AG09309 (cell line): ENCODE results near the gene EEF1A2.

Source experiments
- DNase-seq: peaks from one replicate; pipeline ENCODE4 v3.0.0-alpha.2; 2010; ENCODE audit warnings: low read depth
- H3K4me3 ChIP-seq: 2 replicates; pipeline ENCODE4 v1.5.1; 2011; ENCODE audit warnings: mild to moderate bottlenecking, low read depth, low read length, moderate library complexity; ENCODE audit not compliant: control insufficient read depth
- TF ChIP-seq, protein P1 (sequence below): IDR thresholded peaks from 2 replicates; pipeline ENCODE4 v1.5.1; 2011; ENCODE audit warnings: mild to moderate bottlenecking, low read depth, low read length, inconsistent platforms; ENCODE audit not compliant: insufficient read depth, control insufficient read depth; ENCODE audit errors: missing control alignments

Gene EEF1A2

DNA sequence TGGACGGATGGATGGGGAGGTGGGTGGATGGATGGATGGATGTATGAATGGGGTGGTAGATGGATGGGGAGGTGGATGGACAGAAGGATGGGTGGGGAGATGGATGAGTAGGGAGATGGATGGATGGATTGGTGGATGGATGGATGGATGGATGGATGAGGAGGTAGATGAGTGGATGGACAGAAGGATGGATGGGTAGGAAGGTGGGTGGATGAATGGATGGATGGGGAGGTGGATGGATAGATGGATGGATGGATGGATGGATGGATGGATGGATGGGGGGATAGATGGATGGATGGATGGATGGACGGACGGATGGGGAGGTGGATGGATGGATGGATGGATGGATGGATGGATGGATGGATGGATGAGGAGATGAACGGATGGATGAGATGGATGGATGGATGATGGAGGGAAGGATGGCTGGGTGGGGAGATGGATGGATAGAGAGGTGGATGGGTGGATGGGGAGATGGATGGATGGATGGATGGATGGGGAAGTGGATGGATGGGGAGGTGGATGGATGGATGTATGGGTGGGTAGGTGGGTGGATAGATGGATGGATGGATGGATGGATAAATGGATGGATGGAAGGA, 7.2 kb downstream of the EEF1A2 start:
- no peak for DNase-seq
- TF ChIP-seq, protein P1, sequence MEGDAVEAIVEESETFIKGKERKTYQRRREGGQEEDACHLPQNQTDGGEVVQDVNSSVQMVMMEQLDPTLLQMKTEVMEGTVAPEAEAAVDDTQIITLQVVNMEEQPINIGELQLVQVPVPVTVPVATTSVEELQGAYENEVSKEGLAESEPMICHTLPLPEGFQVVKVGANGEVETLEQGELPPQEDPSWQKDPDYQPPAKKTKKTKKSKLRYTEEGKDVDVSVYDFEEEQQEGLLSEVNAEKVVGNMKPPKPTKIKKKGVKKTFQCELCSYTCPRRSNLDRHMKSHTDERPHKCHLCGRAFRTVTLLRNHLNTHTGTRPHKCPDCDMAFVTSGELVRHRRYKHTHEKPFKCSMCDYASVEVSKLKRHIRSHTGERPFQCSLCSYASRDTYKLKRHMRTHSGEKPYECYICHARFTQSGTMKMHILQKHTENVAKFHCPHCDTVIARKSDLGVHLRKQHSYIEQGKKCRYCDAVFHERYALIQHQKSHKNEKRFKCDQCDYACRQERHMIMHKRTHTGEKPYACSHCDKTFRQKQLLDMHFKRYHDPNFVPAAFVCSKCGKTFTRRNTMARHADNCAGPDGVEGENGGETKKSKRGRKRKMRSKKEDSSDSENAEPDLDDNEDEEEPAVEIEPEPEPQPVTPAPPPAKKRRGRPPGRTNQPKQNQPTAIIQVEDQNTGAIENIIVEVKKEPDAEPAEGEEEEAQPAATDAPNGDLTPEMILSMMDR = no peak
- H3K4me3 ChIP-seq = no peak overlapping the region

DNA sequence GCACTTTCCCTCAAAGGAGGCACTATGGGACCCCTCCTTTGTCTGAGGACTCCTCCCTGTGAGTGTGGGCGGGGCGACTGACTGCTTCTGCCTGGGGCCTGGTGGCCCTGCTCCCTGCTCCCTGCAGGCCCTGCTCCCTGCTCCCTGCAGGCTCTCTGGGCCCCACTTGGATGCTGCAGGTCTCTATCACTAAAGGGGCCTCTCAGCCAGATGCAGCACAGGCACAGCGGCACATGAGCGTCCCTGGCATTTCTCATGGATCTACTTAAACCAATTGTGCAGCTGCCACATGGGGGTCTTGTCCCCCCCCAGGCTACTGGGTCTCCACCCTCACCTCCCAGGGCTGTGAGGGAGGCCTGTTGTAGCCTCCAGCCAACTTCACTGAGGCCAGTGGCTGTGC, 7.8 kb downstream of the EEF1A2 start:
- TF ChIP-seq, protein P1 = no peak
- no peak overlapping the region for H3K4me3 ChIP-seq

DNA sequence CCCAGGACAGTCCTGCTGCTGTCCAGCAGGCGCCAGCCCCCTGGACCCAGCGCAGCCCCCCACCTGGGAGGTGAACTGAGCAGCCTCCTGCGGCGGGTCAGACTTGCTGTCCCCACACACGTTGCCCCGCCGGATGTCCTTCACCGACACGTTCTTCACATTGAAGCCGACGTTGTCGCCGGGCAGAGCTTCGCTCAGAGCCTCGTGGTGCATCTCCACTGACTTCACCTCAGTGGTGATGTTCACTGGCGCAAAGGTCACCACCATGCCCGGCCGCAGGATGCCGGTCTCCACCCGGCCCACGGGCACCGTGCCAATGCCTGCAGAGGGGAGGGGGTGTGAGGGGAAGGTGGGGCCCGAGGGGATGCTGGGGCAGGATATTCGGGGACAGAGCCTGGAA, 8.5 kb downstream of the EEF1A2 start:
- no peak for DNase-seq
- TF ChIP-seq, protein P1 = no peak
- no peak overlapping the region for H3K4me3 ChIP-seq

More for the DNA sequence above, 7.8 kb downstream of the EEF1A2 start:
- DNase-seq = no peak

DNA sequence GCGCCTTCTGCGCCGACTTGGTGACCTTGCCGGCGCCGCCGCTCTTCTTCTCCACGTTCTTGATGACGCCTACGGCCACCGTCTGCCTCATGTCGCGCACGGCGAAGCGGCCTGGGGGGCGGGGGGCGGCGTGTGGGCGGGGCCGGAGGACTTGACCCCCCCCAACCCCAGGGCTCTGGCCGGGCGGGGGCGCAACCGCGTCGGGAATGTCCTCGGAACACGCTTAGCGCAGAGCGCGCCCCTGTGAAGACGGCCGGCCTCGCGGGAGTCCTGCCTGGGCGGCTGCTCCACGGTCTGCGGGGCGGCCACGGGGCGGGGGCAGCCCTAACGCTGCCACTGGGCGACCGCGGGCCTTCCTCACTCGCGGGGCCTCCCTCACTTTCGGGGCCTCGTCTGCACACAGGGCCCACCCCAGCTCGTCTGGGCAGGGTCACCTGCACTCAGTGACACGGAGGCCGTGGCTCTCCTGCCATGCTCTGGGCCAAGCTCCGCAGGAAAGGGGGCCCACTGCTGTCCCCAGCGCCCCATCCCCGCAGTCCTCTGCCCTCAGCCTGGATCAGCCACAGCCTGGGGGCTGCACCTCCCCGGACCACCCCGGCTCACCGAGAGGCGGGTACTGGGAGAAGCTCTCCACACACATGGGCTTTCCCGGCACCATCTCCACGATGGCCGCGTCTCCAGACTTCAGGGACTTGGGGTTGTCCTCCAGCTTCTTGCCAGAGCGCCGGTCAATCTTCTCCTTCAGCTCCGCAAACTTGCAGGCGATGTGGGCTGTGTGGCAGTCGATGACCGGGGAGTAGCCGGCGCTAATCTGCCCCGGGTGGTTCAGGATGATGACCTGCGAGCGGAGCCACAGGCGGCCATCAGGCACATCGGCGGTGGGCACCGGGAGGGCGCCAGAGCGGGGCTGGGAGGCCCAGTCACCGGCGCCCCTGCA, 10.3 kb downstream of the EEF1A2 start:
- no peak for DNase-seq
- no peak overlapping the region for H3K4me3 ChIP-seq
- TF ChIP-seq, protein P1 = no peak

DNA sequence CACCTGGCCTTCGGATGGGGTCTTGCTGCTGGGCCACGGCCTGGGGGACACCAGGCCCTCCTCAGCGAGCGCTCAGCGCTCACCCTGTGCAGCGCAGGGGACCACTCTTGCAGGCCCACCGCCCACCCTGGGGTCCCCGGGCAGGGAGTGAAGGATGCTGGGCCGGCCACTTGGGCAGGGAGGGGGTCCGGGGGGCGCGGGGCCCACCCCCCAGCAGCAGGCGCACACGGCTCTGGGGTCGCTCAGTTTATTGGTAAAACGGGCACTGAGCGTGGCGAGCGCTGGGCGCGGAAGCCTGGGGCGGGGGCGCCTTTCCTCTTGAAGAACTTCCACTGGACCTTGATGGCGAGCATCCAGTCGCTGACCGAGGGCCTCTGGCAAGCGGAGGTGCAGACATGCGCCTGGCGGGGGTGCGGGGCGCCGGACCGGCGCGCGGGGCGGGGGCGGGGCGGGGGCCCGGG, 11.1 kb downstream of the EEF1A2 start:
- H3K4me3 ChIP-seq = no peak overlapping the region
- TF ChIP-seq, protein P1 = no peak
- no peak for DNase-seq

DNA sequence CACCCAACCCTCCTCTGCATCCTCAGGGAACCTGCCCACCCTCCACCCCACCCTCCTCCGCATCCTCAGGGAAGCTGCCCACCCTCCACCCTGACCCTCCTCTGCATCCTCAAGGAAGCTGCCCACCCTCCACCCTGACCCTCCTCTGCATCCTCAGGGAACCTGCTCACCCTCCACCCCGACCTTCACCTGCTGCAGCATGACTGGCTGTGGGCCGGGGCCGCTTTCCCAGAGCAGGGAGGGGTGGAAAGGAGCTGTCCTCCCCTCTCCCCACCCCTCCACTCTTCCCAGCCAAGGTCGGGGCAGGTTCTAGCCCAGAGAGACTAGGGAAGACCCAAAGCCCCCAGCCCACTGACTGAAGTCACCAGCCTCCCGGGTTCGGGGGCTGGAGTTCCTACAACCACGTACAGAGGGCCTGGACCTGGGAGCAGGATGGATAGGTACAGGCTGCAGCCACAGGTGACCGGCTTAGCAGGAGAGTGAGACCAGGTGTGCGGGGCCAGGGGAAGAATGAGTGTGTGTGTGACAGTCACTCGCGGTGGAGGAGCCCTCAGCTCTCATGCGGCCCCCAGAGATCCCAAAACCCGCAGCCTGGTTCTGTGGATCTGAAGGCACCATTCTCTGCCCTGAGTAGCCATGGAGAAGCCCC, 11.6 kb downstream of the EEF1A2 start:
- H3K4me3 ChIP-seq = no peak overlapping the region
- TF ChIP-seq, protein P1 = no peak
- no peak for DNase-seq
